ENCODE results near the gene HS6ST3.

HS6ST3 gene

DNA sequence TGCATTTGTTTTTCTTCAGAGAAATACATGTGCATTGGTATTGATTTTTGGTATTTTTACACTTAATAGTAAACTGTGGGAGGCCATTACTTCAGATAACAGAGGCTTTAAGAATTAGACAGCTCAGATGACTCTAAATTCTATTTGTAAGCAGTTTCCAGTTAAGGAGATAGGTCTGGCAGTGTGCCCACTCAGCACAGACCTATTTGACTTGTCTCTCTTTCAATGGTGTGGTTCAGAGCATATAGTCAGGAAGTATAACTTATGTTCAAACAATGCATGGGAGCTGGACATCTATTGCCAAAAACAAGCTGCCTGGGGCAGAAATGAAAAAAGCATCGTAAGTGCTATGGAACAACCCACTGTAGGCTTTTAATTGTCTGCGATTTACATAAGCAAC lies 370.7 kb downstream of the HS6ST3 start:
- DNase-seq (no peak), ATAC-seq (ENCODE audit: insufficient read depth, low read depth) (no peak)
- Histone ChIP-seq H3K79me2 (ENCODE audit: insufficient read depth, low read length) (no peaks in the 10 kb centered on the region), H3K27ac (ENCODE audit: low read length) (no peak overlapping the region), H3K4me1 (ENCODE audit: insufficient read depth, low read length) (no peaks in the 10 kb centered on the region), H4K20me1 (ENCODE audit: insufficient read depth, low read length) (no peaks in the 10 kb centered on the region), H2AFZ (ENCODE audit: low read depth, low read length) (no peak overlapping the region), H3K9me3 (ENCODE audit: insufficient read depth, low read length, severe bottlenecking) (no peaks in the 10 kb centered on the region), H3K4me2 (ENCODE audit: insufficient read depth, low read length) (no peak overlapping the region), H3K27me3 (ENCODE audit: insufficient read depth, low read length, poor library complexity) (no peaks in the 10 kb centered on the region), H3K36me3 (ENCODE audit: insufficient read depth, low read length) (no peaks in the 10 kb centered on the region), H3K9ac (ENCODE audit: low read depth, low read length) (no peak overlapping the region), H3K4me3 (ENCODE audit: low read depth in 1 of 2, low read length in 2 of 2) (no peak overlapping the region)
- TF ChIP-seq, protein P1, sequence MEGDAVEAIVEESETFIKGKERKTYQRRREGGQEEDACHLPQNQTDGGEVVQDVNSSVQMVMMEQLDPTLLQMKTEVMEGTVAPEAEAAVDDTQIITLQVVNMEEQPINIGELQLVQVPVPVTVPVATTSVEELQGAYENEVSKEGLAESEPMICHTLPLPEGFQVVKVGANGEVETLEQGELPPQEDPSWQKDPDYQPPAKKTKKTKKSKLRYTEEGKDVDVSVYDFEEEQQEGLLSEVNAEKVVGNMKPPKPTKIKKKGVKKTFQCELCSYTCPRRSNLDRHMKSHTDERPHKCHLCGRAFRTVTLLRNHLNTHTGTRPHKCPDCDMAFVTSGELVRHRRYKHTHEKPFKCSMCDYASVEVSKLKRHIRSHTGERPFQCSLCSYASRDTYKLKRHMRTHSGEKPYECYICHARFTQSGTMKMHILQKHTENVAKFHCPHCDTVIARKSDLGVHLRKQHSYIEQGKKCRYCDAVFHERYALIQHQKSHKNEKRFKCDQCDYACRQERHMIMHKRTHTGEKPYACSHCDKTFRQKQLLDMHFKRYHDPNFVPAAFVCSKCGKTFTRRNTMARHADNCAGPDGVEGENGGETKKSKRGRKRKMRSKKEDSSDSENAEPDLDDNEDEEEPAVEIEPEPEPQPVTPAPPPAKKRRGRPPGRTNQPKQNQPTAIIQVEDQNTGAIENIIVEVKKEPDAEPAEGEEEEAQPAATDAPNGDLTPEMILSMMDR (IDR thresholded peaks at IDR 0.05; ENCODE audit: borderline replicate concordance, extremely low read depth, low read length, poor library complexity, severe bottlenecking), result no peak
- TF ChIP-seq EZH2 (IDR thresholded peaks at IDR 0.05; ENCODE audit: borderline replicate concordance, low read depth, low read length, severe bottlenecking), result no peak

DNA sequence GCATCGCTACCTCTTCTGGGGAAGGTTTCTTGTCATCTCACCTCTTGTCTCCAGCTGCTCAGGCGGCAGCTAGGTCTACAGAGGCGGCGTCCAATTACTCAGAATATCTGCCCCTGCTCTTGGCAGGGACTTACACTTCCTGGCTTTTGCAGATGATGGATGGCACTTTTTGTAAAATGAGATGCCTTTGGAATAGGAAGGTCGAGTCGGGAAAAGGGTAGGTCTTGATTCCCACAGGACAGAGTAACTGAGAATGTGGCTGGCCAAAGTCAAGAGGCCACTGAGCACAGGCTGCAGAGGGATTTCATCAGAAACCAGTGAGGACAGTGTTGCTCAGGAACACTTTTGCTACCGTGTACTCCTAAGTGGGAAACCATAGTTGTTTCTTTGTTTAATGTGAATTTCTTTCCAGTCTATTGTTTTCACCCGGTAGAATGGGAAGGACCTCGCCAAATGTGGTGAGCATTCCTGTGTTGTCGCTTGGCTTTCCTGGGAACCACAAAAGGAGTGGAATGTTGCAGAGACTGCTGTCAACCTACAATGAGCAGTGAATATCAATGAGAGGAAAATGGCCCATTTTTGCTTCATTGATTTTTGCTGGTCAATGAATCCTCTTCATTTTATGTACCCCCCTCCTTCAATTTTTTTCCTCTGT lies 383.7 kb downstream of the HS6ST3 start:
- no peak overlapping the region for H3K27ac ChIP-seq (ENCODE audit: low read length)
- no peaks in the 10 kb centered on the region for H3K4me1 ChIP-seq (ENCODE audit: insufficient read depth, low read length)
- TF ChIP-seq, protein P1 (IDR thresholded peaks at IDR 0.05; ENCODE audit: borderline replicate concordance, extremely low read depth, low read length, poor library complexity, severe bottlenecking), result no peak
- TF ChIP-seq EZH2 (IDR thresholded peaks at IDR 0.05; ENCODE audit: borderline replicate concordance, low read depth, low read length, severe bottlenecking), result no peak
- no peak overlapping the region for H2AFZ ChIP-seq (ENCODE audit: low read depth, low read length)
- H3K27me3 ChIP-seq (ENCODE audit: insufficient read depth, low read length, poor library complexity), result no peaks in the 10 kb centered on the region
- no peak overlapping the region for H3K4me2 ChIP-seq (ENCODE audit: insufficient read depth, low read length)
- no peaks in the 10 kb centered on the region for H4K20me1 ChIP-seq (ENCODE audit: insufficient read depth, low read length)
- no peaks in the 10 kb centered on the region for H3K79me2 ChIP-seq (ENCODE audit: insufficient read depth, low read length)
- ATAC-seq (ENCODE audit: insufficient read depth, low read depth) (no peak), DNase-seq (no peak)
- H3K36me3 ChIP-seq (ENCODE audit: insufficient read depth, low read length), result no peaks in the 10 kb centered on the region
- H3K4me3 ChIP-seq (ENCODE audit: low read depth in 1 of 2, low read length in 2 of 2), result no peak overlapping the region
- no peak overlapping the region for H3K9ac ChIP-seq (ENCODE audit: low read depth, low read length)
- H3K9me3 ChIP-seq (ENCODE audit: insufficient read depth, low read length, severe bottlenecking), result no peaks in the 10 kb centered on the region

DNA sequence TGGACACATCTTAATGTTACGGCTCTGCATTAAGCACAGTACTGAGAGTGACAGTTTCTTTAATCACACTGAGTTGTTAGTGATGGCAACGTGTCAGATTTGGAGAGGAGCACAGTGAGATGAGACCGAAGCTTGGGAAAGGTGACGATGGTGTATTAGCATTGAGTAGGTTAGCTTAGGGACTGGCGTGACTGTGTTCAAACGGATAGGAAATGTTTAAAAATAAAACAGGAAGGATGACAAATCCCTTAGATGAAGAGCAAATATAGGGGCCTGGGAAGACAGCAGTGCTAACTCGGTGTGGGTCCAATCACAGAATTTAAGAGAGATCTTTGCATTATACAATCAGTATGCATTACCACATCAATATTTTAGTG lies 384.3 kb downstream of the HS6ST3 start:
- TF ChIP-seq, protein P1 (IDR thresholded peaks at IDR 0.05; ENCODE audit: borderline replicate concordance, extremely low read depth, low read length, poor library complexity, severe bottlenecking), result no peak
- TF ChIP-seq EZH2 (IDR thresholded peaks at IDR 0.05; ENCODE audit: borderline replicate concordance, low read depth, low read length, severe bottlenecking), result no peak
- no peaks in the 10 kb centered on the region for H3K79me2 ChIP-seq (ENCODE audit: insufficient read depth, low read length)
- no peak overlapping the region for H3K4me3 ChIP-seq (ENCODE audit: low read depth in 1 of 2, low read length in 2 of 2)
- H3K9me3 ChIP-seq (ENCODE audit: insufficient read depth, low read length, severe bottlenecking), result no peaks in the 10 kb centered on the region
- ATAC-seq (ENCODE audit: insufficient read depth, low read depth), result no peak
- no peaks in the 10 kb centered on the region for H3K4me1 ChIP-seq (ENCODE audit: insufficient read depth, low read length)
- no peak overlapping the region for H3K27ac ChIP-seq (ENCODE audit: low read length)
- no peaks in the 10 kb centered on the region for H4K20me1 ChIP-seq (ENCODE audit: insufficient read depth, low read length)
- H3K27me3 ChIP-seq (ENCODE audit: insufficient read depth, low read length, poor library complexity), result no peaks in the 10 kb centered on the region
- no peak overlapping the region for H3K4me2 ChIP-seq (ENCODE audit: insufficient read depth, low read length)
- no peaks in the 10 kb centered on the region for H3K36me3 ChIP-seq (ENCODE audit: insufficient read depth, low read length)
- no peak for DNase-seq
- no peak overlapping the region for H2AFZ ChIP-seq (ENCODE audit: low read depth, low read length)
- no peak overlapping the region for H3K9ac ChIP-seq (ENCODE audit: low read depth, low read length)

All from DND-41 (cell line).